Measurements from ENCODE around the gene CUX1. TPM values are rescaled to one million over a fixed set of nuclear protein-coding genes. Genes with fewer than 3 reads are reported as not detected.

Gene CUX1
- total and polyA plus RNA-seq, 2 of the 13 experiments (the other 11 are each of a cell fraction or from before 2014, with no cell fraction given), result 13.7 to 14.9 TPM

GRCh38 chr7:102273749-102274712, 456.6 kb downstream of the CUX1 start (continued):
- TF ChIP-seq ATF6 (CRISPR knock-in tag; conservative IDR thresholded peaks at IDR 0.05), result no peak
- peak; percentile 94 for TF ChIP-seq MAX (IDR thresholded peaks at IDR 0.05)
- no peak for TF ChIP-seq CCAR2 (optimal IDR thresholded peaks at IDR 0.05; ENCODE audit: low read depth, low read length)
- no peak for TF ChIP-seq MLLT10 (CRISPR knock-in tag; IDR thresholded peaks at IDR 0.05)
- no peak for TF ChIP-seq ZNF577 (CRISPR knock-in tag; IDR thresholded peaks at IDR 0.05; ENCODE audit: borderline replicate concordance, low read depth)
- no peak for TF ChIP-seq ZBTB38 (CRISPR knock-in tag; IDR thresholded peaks at IDR 0.05)
- TF ChIP-seq GATAD1 (CRISPR knock-in tag; IDR thresholded peaks at IDR 0.05), result peak; percentile 52; the same call in 1 of the 2 replicates
- no peak for TF ChIP-seq ZBTB2 (CRISPR knock-in tag; IDR thresholded peaks at IDR 0.05; ENCODE audit: low read depth)
- TF ChIP-seq ZMYM2 (CRISPR knock-in tag; IDR thresholded peaks at IDR 0.05), result no peak
- TF ChIP-seq ZNF614 (CRISPR knock-in tag; IDR thresholded peaks at IDR 0.05; ENCODE audit: borderline replicate concordance), result peak; percentile 74; the same call in 1 of the 2 replicates
- TF ChIP-seq GFI1 (CRISPR knock-in tag; IDR thresholded peaks at IDR 0.05; ENCODE audit: borderline replicate concordance), result no peak
- no peak for TF ChIP-seq TERF1 (CRISPR knock-in tag; IDR thresholded peaks at IDR 0.05)
- no peak for TF ChIP-seq ONECUT2 (CRISPR knock-in tag; IDR thresholded peaks at IDR 0.05)
- TF ChIP-seq NFYB (CRISPR knock-in tag; IDR thresholded peaks at IDR 0.05), result peak; percentile 56; the same call in 1 of the 2 replicates
- peak; percentile 56; the same call in 1 of the 2 replicates for TF ChIP-seq ZNF431 (CRISPR knock-in tag; IDR thresholded peaks at IDR 0.05; ENCODE audit: borderline replicate concordance, low read depth)
- TF ChIP-seq DNMT1 (CRISPR knock-in tag; IDR thresholded peaks at IDR 0.05), result no peak
- no peak for TF ChIP-seq ZNF674 (CRISPR knock-in tag; IDR thresholded peaks at IDR 0.05; ENCODE audit: low read depth)
- no peak for TF ChIP-seq ZNF33A (CRISPR knock-in tag; IDR thresholded peaks at IDR 0.05; ENCODE audit: borderline replicate concordance)
- TF ChIP-seq MYPOP (CRISPR knock-in tag; IDR thresholded peaks at IDR 0.05), result no peak
- TF ChIP-seq ZNF276 (CRISPR knock-in tag; IDR thresholded peaks at IDR 0.05; ENCODE audit: low read depth), result no peak
- no peak for TF ChIP-seq ZNF605 (CRISPR knock-in tag; IDR thresholded peaks at IDR 0.05)
